ENCODE measurements around the gene JAK1.

Gene JAK1

GRCh38 chr1:64887689-64888217 lies 78.6 kb downstream of the JAK1 start:
- no peak for FAIRE-seq

- no peak for FAIRE-seq
Observed at GRCh38 chr1:64886877-64887276, 79.5 kb downstream of the JAK1 start.

- FAIRE-seq: no peak
Observed at GRCh38 chr1:64885648-64886047, 80.7 kb downstream of the JAK1 start.

- FAIRE-seq: no peak
Observed at GRCh38 chr1:64884261-64885040, 81.9 kb downstream of the JAK1 start.

GRCh38 chr1:64882574-64883255 lies 83.6 kb downstream of the JAK1 start:
- FAIRE-seq: no peak

- FAIRE-seq: no peak
Observed at GRCh38 chr1:64881281-64881680, 85.1 kb downstream of the JAK1 start.

GRCh38 chr1:64880449-64880848 lies 85.9 kb downstream of the JAK1 start:
- FAIRE-seq: no peak

- FAIRE-seq: no peak
Observed at GRCh38 chr1:64878931-64879611, 87.3 kb downstream of the JAK1 start.

- FAIRE-seq: no peak
Observed at GRCh38 chr1:64878090-64878489, 88.3 kb downstream of the JAK1 start.

- no peak for FAIRE-seq
Observed at GRCh38 chr1:64877598-64877997, 88.8 kb downstream of the JAK1 start.

GRCh38 chr1:64877151-64877550 lies 89.2 kb downstream of the JAK1 start:
- no peak for FAIRE-seq

GRCh38 chr1:64875606-64876005 lies 90.7 kb downstream of the JAK1 start:
- no peak for FAIRE-seq

- FAIRE-seq: no peak
Observed at GRCh38 chr1:64875101-64875500, 91.2 kb downstream of the JAK1 start.

GRCh38 chr1:64874666-64875065 lies 91.7 kb downstream of the JAK1 start:
- FAIRE-seq: no peak

GRCh38 chr1:64873576-64873975 lies 92.8 kb downstream of the JAK1 start:
- FAIRE-seq: no peak

GRCh38 chr1:64872067-64872466 lies 94.3 kb downstream of the JAK1 start:
- FAIRE-seq: no peak

GRCh38 chr1:64871256-64871655 lies 95.1 kb downstream of the JAK1 start:
- no peak for FAIRE-seq

GRCh38 chr1:64867266-64867665 lies 99.1 kb downstream of the JAK1 start:
- no peak for FAIRE-seq

GRCh38 chr1:64866689-64867088 lies 99.7 kb downstream of the JAK1 start:
- FAIRE-seq: no peak

GRCh38 chr1:64865105-64865757 lies 101.1 kb downstream of the JAK1 start:
- no peak for FAIRE-seq

- FAIRE-seq: no peak
Observed at GRCh38 chr1:64864018-64864940, 102.1 kb downstream of the JAK1 start.

- no peak for FAIRE-seq
Observed at GRCh38 chr1:64861611-64862010, 104.7 kb downstream of the JAK1 start.
